Posterior vena cava (tissue), 2 donors: Measurements from ENCODE around the gene COL4A1. TPM values are rescaled to one million over a fixed set of nuclear protein-coding genes. Genes with fewer than 3 reads are reported as not detected.

Source experiments
- DNase-seq: peaks from one replicate; pipeline ENCODE4 v3.0.0-alpha.2; 2020; ENCODE audit warnings: low spot score
- intact Hi-C, 2 donors: fragments of 100-400 bp; cut with DNase I; formaldehyde crosslinking; loops; one replicate each; pipeline versions ENCODE4 v1.14.1 to v1.14.2; 2022 to 2023
- total RNA-seq, 2 donors: library from RNA; stranded (reverse); fragmentation: NEBNext Ultra II Directional; extraction: Animal tissue kit (Norgen Biotek cat#: 25700); gene quantifications; one replicate each; pipeline ENCODE4 v1.2.1, GENCODE V29; 2021
- donor health status: DM: yes; HTN: yes; CAD: no.
- donor health status: DM: yes; HTN: yes; CAD: no.

Gene COL4A1
- total RNA-seq, 2 donors from 2014 or later = 830 to 1,061 TPM

- intact Hi-C loops = no loop called here
- no peak for DNase-seq
Measured at GRCh38 chr13:110149036-110149435, 157.9 kb downstream of the COL4A1 start.

GRCh38 chr13:110140099-110140498, 166.9 kb downstream of the COL4A1 start:
- DNase-seq = no peak
- intact Hi-C loops = no loop called here

- intact Hi-C loops = no loop called here
- no peak for DNase-seq
Measured at GRCh38 chr13:110138700-110139036, 168.3 kb downstream of the COL4A1 start.

GRCh38 chr13:110138010-110138699, 168.8 kb downstream of the COL4A1 start:
- intact Hi-C loops = no loop called here
- DNase-seq = peak; percentile 92

- no peak for DNase-seq
- intact Hi-C loops = no loop called here
Measured at GRCh38 chr13:110137680-110138009, 169.3 kb downstream of the COL4A1 start.

- intact Hi-C loops = no loop called here
Measured at GRCh38 chr13:110136660-110137585, 170.0 kb downstream of the COL4A1 start.

GRCh38 chr13:110135977-110136597, 170.9 kb downstream of the COL4A1 start:
- DNase-seq = no peak
- intact Hi-C loops = no loop called here

More at GRCh38 chr13:110136660-110137585, 170.0 kb downstream of the COL4A1 start:
- DNase-seq = no peak

GRCh38 chr13:110134801-110135200, 172.2 kb downstream of the COL4A1 start:
- no peak for DNase-seq
- intact Hi-C loops = no loop called here

GRCh38 chr13:110133425-110134235, 173.3 kb downstream of the COL4A1 start:
- intact Hi-C loops = no loop called here
- DNase-seq = no peak

GRCh38 chr13:110132225-110132982, 174.6 kb downstream of the COL4A1 start:
- intact Hi-C loops = no loop called here
- DNase-seq = no peak

- DNase-seq = no peak
- intact Hi-C loops = no loop called here
Measured at GRCh38 chr13:110131424-110131823, 175.5 kb downstream of the COL4A1 start.

GRCh38 chr13:110130431-110130830, 176.5 kb downstream of the COL4A1 start:
- intact Hi-C loops = no loop called here
- DNase-seq = no peak

- intact Hi-C loops = no loop called here
- no peak for DNase-seq
Measured at GRCh38 chr13:110129539-110130186, 177.3 kb downstream of the COL4A1 start.

GRCh38 chr13:110129076-110129475, 177.9 kb downstream of the COL4A1 start:
- DNase-seq = no peak
- intact Hi-C loops = no loop called here

GRCh38 chr13:110128546-110128945, 178.4 kb downstream of the COL4A1 start:
- DNase-seq = no peak
- intact Hi-C loops = no loop called here

GRCh38 chr13:110127986-110128511, 178.9 kb downstream of the COL4A1 start:
- no peak for DNase-seq
- intact Hi-C loops = no loop called here

- DNase-seq = peak; percentile 89
- intact Hi-C loops = no loop called here
Measured at GRCh38 chr13:110126391-110126961, 180.5 kb downstream of the COL4A1 start.
